ENCODE results near the gene RAP1A. TPM values are rescaled to one million over a fixed set of nuclear protein-coding genes. Genes with fewer than 3 reads are reported as not detected.

RAP1A gene
- total RNA-seq, 1 experiment from 2014 or later: 26.7 TPM

GRCh38 chr1:111625276-111625675, 5.7 kb downstream of the RAP1A start:
- Histone ChIP-seq H4K91ac (ENCODE audit: insufficient read length, low read depth, low read length) (no peak overlapping the region), H2BK5ac (ENCODE audit: insufficient read length, low read length) (no peak overlapping the region), H4K8ac (replicated peaks; ENCODE audit: insufficient read length, low read depth, low read length) (no peak overlapping the region), H3K23ac (ENCODE audit: insufficient read length, low read depth, low read length) (no peak overlapping the region), H3K56ac (ENCODE audit: insufficient read length, low read depth, low read length) (no peak overlapping the region), H3K79me2 (ENCODE audit: insufficient read depth, low read length) (peaks cover 12% of the 10 kb centered on the region; the same call in 1 of the 2 replicates), H2AK5ac (ENCODE audit: insufficient read length, low read length) (no peak overlapping the region), H3K4me2 (ENCODE audit: insufficient read depth, insufficient read length, low read length) (no peak overlapping the region), H4K5ac (ENCODE audit: insufficient read length, low read depth, low read length) (no peak overlapping the region), H3K27ac (ENCODE audit: insufficient read length, low read depth, low read length) (no peak overlapping the region), H3K9me3 (ENCODE audit: control insufficient read depth, low read depth, low read length) (no peaks in the 10 kb centered on the region), H3K14ac (ENCODE audit: insufficient read depth, low read length) (no peak overlapping the region), H3K4me1 (ENCODE audit: insufficient read depth, low read length) (0 out of 2 replicates have a peak, but pooled peaks cover 2% of the 10 kb centered on the region), H3T11ph (ENCODE audit: low read length) (no peak overlapping the region), H3K18ac (ENCODE audit: insufficient read length, low read depth, low read length) (no peak overlapping the region), H2BK120ac (ENCODE audit: low read depth, low read length, poor library complexity, severe bottlenecking) (no peak overlapping the region), H2BK15ac (ENCODE audit: low read depth, low read length) (no peak overlapping the region), H3K27me3 (ENCODE audit: insufficient read depth, low read length) (no peaks in the 10 kb centered on the region), H3K9ac (ENCODE audit: extremely low read depth, insufficient read length, low read length) (no peak overlapping the region), H3K23me2 (ENCODE audit: insufficient read length, low read depth, low read length, poor library complexity, severe bottlenecking) (peaks cover 6% of the 10 kb centered on the region), H2BK12ac (ENCODE audit: insufficient read length, low read depth, low read length) (no peak overlapping the region), H2BK20ac (ENCODE audit: low read depth, low read length, poor library complexity, severe bottlenecking) (no peak overlapping the region), H4K20me1 (ENCODE audit: control insufficient read depth, insufficient read depth, insufficient read length) (no peaks in the 10 kb centered on the region), H3K79me1 (ENCODE audit: insufficient read depth, low read depth, low read length, poor library complexity, severe bottlenecking) (no peaks in the 10 kb centered on the region), H3K4ac (ENCODE audit: low read depth, low read length) (no peak overlapping the region), H2AFZ (ENCODE audit: low read length) (no peak overlapping the region)
- H3K4me1 Mint-ChIP-seq: peaks cover 25 to 27% of the 10 kb centered on the region in 2 experiments
- H3K9me3 Mint-ChIP-seq: no peaks in the 10 kb centered on the region
- no peaks in the 10 kb centered on the region; the same call in 1 of the 2 replicates for H3K27me3 Mint-ChIP-seq (ENCODE audit: low read depth)
- WGBS (ENCODE audit: extremely low coverage, insufficient read length, low lambda C conversion rate): no CpG with 5 or more reads among the region's 1 CpG
- H3K4me3 Mint-ChIP-seq: no peak overlapping the region
- no peak for TF ChIP-seq CTCF (conservative IDR thresholded peaks at IDR 0.05)
- DNase-seq: no peak
- H3K27ac Mint-ChIP-seq: no peak overlapping the region
- H3K36me3 Mint-ChIP-seq (ENCODE audit: insufficient read depth in 1 of 3, low read depth in 3 of 3): no peaks in the 10 kb centered on the region
